Adrenal gland (tissue), 12 donors: ENCODE measurements around the gene WNT3. TPM values are rescaled to one million over a fixed set of nuclear protein-coding genes. Genes with fewer than 3 reads are reported as not detected.

ENCODE experiments used
- DNase-seq, 7 donors: peaks; one replicate each; pipeline ENCODE4 v3.0.0-alpha.2; 2019 to 2020
- H3K27ac ChIP-seq, 5 donors: fragments of 200-600 bp; sonication (generic) in 4 of 5; 1 replicate in 3 of 5; 2 replicates in 2 of 5; pipeline versions ENCODE4 v1.5.1 to v1.8.0; 2016 to 2020; ENCODE audit warnings: mild to moderate bottlenecking in 1 of 5
- H3K27me3 ChIP-seq: fragments of 200-600 bp; 2 replicates; pipeline ENCODE4 v1.8.0; 2021
- H3K36me3 ChIP-seq, 2 donors: fragments of 200-600 bp; replicated peaks in 1 of 2; 1 replicate in 1 of 2; 2 replicates in 1 of 2; pipeline versions ENCODE4 v1.5.1 to v1.8.0; 2018 to 2022
- H3K4me1 ChIP-seq, 2 donors: fragments of 200-600 bp; replicated peaks in 1 of 2; 1 replicate in 1 of 2; 2 replicates in 1 of 2; pipeline versions ENCODE4 v1.5.1 to v1.8.0; 2018 to 2021
- H3K4me3 ChIP-seq, 4 donors: fragments of 200-600 bp; sonication (generic) in 3 of 4; one replicate each; pipeline ENCODE4 v1.5.1; 2016 to 2018
- H3K9me3 ChIP-seq, 3 donors: fragments of 200-600 bp; sonication (generic) in 1 of 3; replicated peaks in 1 of 3; 1 replicate in 2 of 3; 2 replicates in 1 of 3; pipeline versions ENCODE4 v1.5.1 to v1.8.0; 2016 to 2021
- POLR2A ChIP-seq, 2 donors: fragments of 450-650 bp; IDR thresholded peaks; one replicate each; pipeline ENCODE4 v1.6.1; 2017; ENCODE audit warnings: antibody characterized with exemption in 2 of 2, mild to moderate bottlenecking in 2 of 2, moderate library complexity in 1 of 2
- WGBS, 4 donors: extraction: QIAGEN DNeasy Blood & Tissue Kit in 2 of 4; methylation state at CpG; one replicate each; pipeline versions ENCODE4 v1.1.5 to v1.1.7; 2013 to 2017; 5-methylcytosine and 5-hydroxymethylcytosine counted together
- intact Hi-C, 2 donors: fragments of 100-400 bp; cut with DNase I; formaldehyde crosslinking; loops; one replicate each; pipeline versions ENCODE4 v1.14.1 to v1.15.0; 2022 to 2023
- polyA plus RNA-seq, 3 donors: library from polyadenylated mRNA; stranded (reverse); fragments of 200-250 nt in 2 of 3; fragments of 350-450 nt in 1 of 3; fragmentation: Illumina TruSeq in 1 of 3; extraction: RNeasy Lipid Tissue Mini Kit (QIAGEN cat#74804) in 1 of 3; gene quantifications; one replicate each; pipeline ENCODE4 v1.2.3, GENCODE V29; 2013 to 2014
- total RNA-seq, 9 donors: library from RNA; depleted of rRNA in 4 of 9; stranded (reverse); fragments of >200 nt in 4 of 9; fragments of 120-200 nt in 1 of 9; fragmentation: NEBNext Ultra II Directional in 1 of 9; extraction: Animal tissue kit (Norgen Biotek cat#: 25700) in 1 of 9; gene quantifications; one replicate each; pipeline versions ENCODE4 v1.1.0 to v1.2.4, GENCODE V29; 2013 to 2023
- TF ChIP-seq, protein P1 (sequence below), 6 experiments: fragments of 450-650 bp in 4 of 6; fragments of 200-600 bp in 2 of 6; sonication (generic) in 1 of 6; IDR thresholded peaks; 1 replicate in 5 of 6; 2 replicates in 1 of 6; pipeline versions ENCODE4 v1.5.1 to v1.8.0; 2016 to 2021; ENCODE audit warnings: antibody characterized with exemption in 6 of 6, mild to moderate bottlenecking in 2 of 6, moderate library complexity in 1 of 6
- donor health status: healthy with polysubstance abuse.
- donor health status: Bipolar disorder and iron deficiency.
- donor health status: DM: yes; HTN: yes; CAD: no.
- donor health status: DM: no; HTN: no; CAD: no.
- donor health status: DM: no; HTN: no; CAD: no.
- donor health status: DM: yes; HTN: yes; CAD: no.

Gene WNT3
- total and polyA plus RNA-seq, 12 donors, result 0.16 to 1.1 (median 0.46) TPM; not detected in 2

DNA sequence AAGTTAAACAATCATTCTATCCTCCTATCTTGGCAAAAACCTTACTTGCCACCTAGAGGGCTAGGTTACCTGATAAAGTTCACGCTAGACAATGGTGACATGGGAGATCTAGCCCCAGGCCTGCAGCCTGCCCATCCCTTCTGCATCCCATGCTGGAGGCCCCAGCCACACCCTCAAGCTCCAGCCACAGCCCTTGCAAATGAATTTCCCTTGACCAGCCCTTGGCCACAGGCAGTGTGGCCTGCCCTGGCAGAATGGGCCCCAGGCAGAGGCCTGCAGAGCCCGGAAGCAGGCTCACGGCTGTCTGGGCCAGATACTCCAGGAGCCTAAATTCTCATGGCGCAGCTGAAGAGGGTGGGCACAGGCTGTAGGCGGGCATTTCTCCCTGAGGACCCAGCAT is 14.9 kb downstream of the WNT3 start:
- intact Hi-C loops, result no loop called here
- DNase-seq, result no peak
- Histone ChIP-seq H3K27ac (no peak overlapping the region), H3K36me3 (no peaks in the 10 kb centered on the region), H3K4me3 (no peak overlapping the region), H3K4me1 (no peaks in the 10 kb centered on the region), H3K27me3 (no peaks in the 10 kb centered on the region), H3K9me3 (no peaks in the 10 kb centered on the region)
- 86 to 97% (median 91%) methylated on average over 2 to 5 of the region's 5 CpGs for WGBS, 4 donors
- TF ChIP-seq, protein P1, sequence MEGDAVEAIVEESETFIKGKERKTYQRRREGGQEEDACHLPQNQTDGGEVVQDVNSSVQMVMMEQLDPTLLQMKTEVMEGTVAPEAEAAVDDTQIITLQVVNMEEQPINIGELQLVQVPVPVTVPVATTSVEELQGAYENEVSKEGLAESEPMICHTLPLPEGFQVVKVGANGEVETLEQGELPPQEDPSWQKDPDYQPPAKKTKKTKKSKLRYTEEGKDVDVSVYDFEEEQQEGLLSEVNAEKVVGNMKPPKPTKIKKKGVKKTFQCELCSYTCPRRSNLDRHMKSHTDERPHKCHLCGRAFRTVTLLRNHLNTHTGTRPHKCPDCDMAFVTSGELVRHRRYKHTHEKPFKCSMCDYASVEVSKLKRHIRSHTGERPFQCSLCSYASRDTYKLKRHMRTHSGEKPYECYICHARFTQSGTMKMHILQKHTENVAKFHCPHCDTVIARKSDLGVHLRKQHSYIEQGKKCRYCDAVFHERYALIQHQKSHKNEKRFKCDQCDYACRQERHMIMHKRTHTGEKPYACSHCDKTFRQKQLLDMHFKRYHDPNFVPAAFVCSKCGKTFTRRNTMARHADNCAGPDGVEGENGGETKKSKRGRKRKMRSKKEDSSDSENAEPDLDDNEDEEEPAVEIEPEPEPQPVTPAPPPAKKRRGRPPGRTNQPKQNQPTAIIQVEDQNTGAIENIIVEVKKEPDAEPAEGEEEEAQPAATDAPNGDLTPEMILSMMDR (IDR thresholded peaks at IDR 0.05), result no peak
- TF ChIP-seq POLR2A (IDR thresholded peaks at IDR 0.05), result no peak

DNA sequence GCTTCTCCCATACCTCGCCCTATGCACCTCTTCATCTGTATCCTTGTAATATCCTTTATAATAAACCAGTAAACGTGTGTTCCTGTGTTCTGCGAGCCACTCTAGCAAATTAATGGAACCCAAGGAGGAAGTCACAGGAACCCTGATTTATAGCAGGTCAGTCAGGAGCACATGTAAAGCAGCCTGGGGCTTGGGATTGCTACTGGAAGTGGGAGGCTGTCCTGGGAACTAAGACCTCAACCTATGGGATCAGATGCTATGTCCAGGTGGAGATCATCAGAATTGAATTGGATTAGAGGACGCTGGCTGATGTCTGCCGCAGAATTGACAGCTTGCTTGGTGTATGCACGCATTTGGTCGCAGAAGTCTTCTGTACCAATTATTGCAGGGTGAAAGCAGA is 15.7 kb downstream of the WNT3 start:
- no peaks in the 10 kb centered on the region for H3K9me3 ChIP-seq
- no peak overlapping the region for H3K27ac ChIP-seq
- no peak overlapping the region for H3K4me3 ChIP-seq
- intact Hi-C loops, result no loop called here
- DNase-seq, result no peak
- no peaks in the 10 kb centered on the region for H3K4me1 ChIP-seq
- no peaks in the 10 kb centered on the region for H3K36me3 ChIP-seq
- H3K27me3 ChIP-seq, result no peaks in the 10 kb centered on the region
- TF ChIP-seq POLR2A (IDR thresholded peaks at IDR 0.05), result no peak
- TF ChIP-seq, protein P1 (IDR thresholded peaks at IDR 0.05), result no peak
- WGBS, 4 donors, result 62 to 81% (median 73%) methylated on average over 7 of the region's 7 CpGs

DNA sequence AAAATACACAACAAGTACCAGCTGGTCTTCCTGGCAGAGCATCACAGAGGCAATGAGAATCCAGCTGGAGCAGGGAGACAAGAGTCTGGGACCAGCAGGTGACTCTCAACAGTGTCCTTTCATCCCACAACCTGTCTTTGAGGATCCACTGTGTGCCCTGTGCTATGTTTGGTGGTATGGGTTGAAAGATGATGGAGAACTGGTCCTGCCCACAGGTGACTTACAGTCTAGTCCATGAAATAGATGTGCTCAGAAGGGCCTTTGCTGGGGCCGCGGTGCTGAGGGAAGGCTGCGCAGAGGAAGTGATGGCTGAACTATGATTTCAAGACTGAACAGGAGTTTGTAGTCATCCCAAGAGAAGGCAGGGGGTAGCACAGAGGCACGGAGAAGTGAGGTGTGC is 17.9 kb downstream of the WNT3 start:
- no peaks in the 10 kb centered on the region for H3K36me3 ChIP-seq
- intact Hi-C loops, result no loop called here
- TF ChIP-seq, protein P1 (IDR thresholded peaks at IDR 0.05), result no peak
- no peak for TF ChIP-seq POLR2A (IDR thresholded peaks at IDR 0.05)
- H3K27me3 ChIP-seq, result no peaks in the 10 kb centered on the region
- no peak overlapping the region for H3K27ac ChIP-seq
- 92 to 98% (median 95%) methylated on average over 4 of the region's 4 CpGs for WGBS, 4 donors
- H3K9me3 ChIP-seq, result no peaks in the 10 kb centered on the region
- no peak overlapping the region for H3K4me3 ChIP-seq
- no peak for DNase-seq
- H3K4me1 ChIP-seq, result no peaks in the 10 kb centered on the region

DNA sequence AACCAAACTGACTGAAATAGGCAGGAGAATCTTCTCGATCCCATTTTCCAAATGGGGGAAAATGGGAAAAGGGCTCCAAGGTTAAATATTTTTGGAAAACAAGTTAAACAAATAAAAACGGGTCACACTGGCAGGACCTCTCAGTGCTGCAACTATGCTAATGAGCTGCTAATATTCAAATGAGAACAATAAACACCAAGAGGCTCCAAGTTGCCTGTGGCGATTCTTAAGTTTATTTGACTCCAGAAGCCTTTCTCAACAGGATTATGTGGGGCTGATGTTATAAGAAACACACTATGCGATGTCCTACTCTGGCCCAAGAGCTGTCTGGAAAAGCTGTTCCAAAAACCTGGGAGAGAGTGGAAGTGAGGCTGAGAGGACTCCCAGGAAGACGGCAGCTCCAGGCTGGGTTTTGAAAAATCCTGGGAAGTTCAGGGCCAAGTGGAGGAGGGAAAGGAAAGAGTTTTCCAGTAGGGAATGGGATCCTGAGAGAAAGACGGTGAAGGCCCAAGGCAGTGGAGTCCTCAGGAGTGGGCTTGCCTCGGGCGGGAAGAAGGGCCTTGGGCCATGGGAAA is 21.4 kb downstream of the WNT3 start:
- 66 to 75% (median 67%) methylated on average over 8 of the region's 8 CpGs for WGBS, 4 donors
- TF ChIP-seq, protein P1 (IDR thresholded peaks at IDR 0.05), result no peak

More for the DNA sequence above, 21.4 kb downstream of the WNT3 start:
- intact Hi-C loops, result no loop called here
- Histone ChIP-seq H3K36me3 (no peaks in the 10 kb centered on the region), H3K9me3 (no peaks in the 10 kb centered on the region), H3K27me3 (peaks cover 5% of the 10 kb centered on the region), H3K27ac (no peak overlapping the region), H3K4me1 (no peaks in the 10 kb centered on the region), H3K4me3 (no peak overlapping the region)
- no peak for DNase-seq
